Osteoblast (primary cell): ENCODE measurements around the gene PXMP4. TPM values are rescaled to one million over a fixed set of nuclear protein-coding genes. Genes with fewer than 3 reads are reported as not detected.

Source experiments
- DNase-seq: peaks from one replicate; pipeline ENCODE4 v3.0.0; 2011; ENCODE audit warnings: low spot score, mixed read lengths; ENCODE audit not compliant: insufficient read length; ENCODE audit errors: missing footprints
- H2AFZ ChIP-seq: 2 replicates; pipeline ENCODE4 v1.6.0; 2011; ENCODE audit warnings: mild to moderate bottlenecking, low read length
- H3K27ac ChIP-seq: 2 replicates; pipeline ENCODE4 v1.5.1; 2011; ENCODE audit warnings: mild to moderate bottlenecking, low read depth, low read length, moderate library complexity
- H3K27me3 ChIP-seq: 2 replicates; pipeline ENCODE4 v1.6.0; 2012; ENCODE audit warnings: mild to moderate bottlenecking, control low read depth, inconsistent platforms, low read length, moderate library complexity; ENCODE audit not compliant: insufficient read depth
- H3K36me3 ChIP-seq: 2 replicates; pipeline ENCODE4 v1.5.1; 2011; ENCODE audit warnings: mild to moderate bottlenecking, low read length, control low read depth, moderate library complexity; ENCODE audit not compliant: insufficient read depth
- H3K4me1 ChIP-seq: 2 replicates; pipeline ENCODE4 v1.5.1; 2011; ENCODE audit warnings: mild to moderate bottlenecking, low read length, control low read depth, moderate library complexity; ENCODE audit not compliant: insufficient read depth
- H3K4me2 ChIP-seq: 2 replicates; pipeline ENCODE4 v1.6.0; 2011; ENCODE audit warnings: mild to moderate bottlenecking, low read length; ENCODE audit not compliant: insufficient read depth
- H3K4me3 ChIP-seq: fragments of 200-600 bp; sonication (generic); 3 replicates; pipeline ENCODE4 v1.5.1; 2012; ENCODE audit warnings: mild to moderate bottlenecking, low read length, inconsistent platforms; ENCODE audit not compliant: insufficient read depth
- H3K79me2 ChIP-seq: 2 replicates; pipeline ENCODE4 v1.6.0; 2012; ENCODE audit warnings: mild to moderate bottlenecking, low read length, control low read depth, inconsistent platforms; ENCODE audit not compliant: insufficient read depth
- H3K9me3 ChIP-seq: 2 replicates; pipeline ENCODE4 v1.5.1; 2011; ENCODE audit warnings: low read depth, low read length, control low read depth
- H4K20me1 ChIP-seq: 2 replicates; pipeline ENCODE4 v1.6.0; 2012; ENCODE audit warnings: mild to moderate bottlenecking, low read length, control low read depth; ENCODE audit not compliant: insufficient read depth
- CTCF ChIP-seq: IDR thresholded peaks from 2 replicates; pipeline ENCODE4 v1.5.1; 2011; ENCODE audit warnings: mild to moderate bottlenecking, low read depth, low read length, moderate library complexity; ENCODE audit errors: extremely low read depth
- total RNA-seq: library from RNA; depleted of rRNA; stranded (reverse); fragments of >200 nt; gene quantifications from 2 replicates; pipeline ENCODE4 v1.2.3, GENCODE V29; 2012

The PXMP4 gene
- total RNA-seq = 5.1 and 6.5 TPM in 2 replicates

- Histone ChIP-seq H3K27me3 (no peaks in the 10 kb centered on the region), H2AFZ (peak within 1 kb of the TSS; percentile 97), H3K79me2 (peaks cover 7% of the 10 kb centered on the region), H3K36me3 (no peaks in the 10 kb centered on the region), H4K20me1 (no peaks in the 10 kb centered on the region), H3K27ac (peak within 1 kb of the TSS; percentile 64), H3K4me2 (peak within 1 kb of the TSS; percentile 96), H3K4me3 (peak within 1 kb of the TSS; percentile 88), H3K4me1 (peaks cover 6% of the 10 kb centered on the region), H3K9me3 (no peaks in the 10 kb centered on the region)
- DNase-seq = peak; percentile 99
- TF ChIP-seq CTCF = no peak
These were observed at the start of gene PXMP4 for GRCh38 chr20:33719989-33720709. Gene PXMP4 (minus strand): TSS chr20:33720310. CDS start chr20:33720207, 103 bp downstream.

GRCh38 chr20:33769043-33769442 lies 48.9 kb upstream of the PXMP4 start:
- Histone ChIP-seq H2AFZ (no peak overlapping the region), H3K79me2 (no peaks in the 10 kb centered on the region), H3K27me3 (no peaks in the 10 kb centered on the region), H4K20me1 (no peaks in the 10 kb centered on the region), H3K36me3 (peaks cover 8% of the 10 kb centered on the region), H3K4me1 (no peaks in the 10 kb centered on the region), H3K9me3 (no peaks in the 10 kb centered on the region), H3K4me2 (no peak overlapping the region), H3K4me3 (no peak overlapping the region), H3K27ac (no peak overlapping the region)
- TF ChIP-seq CTCF = no peak
- DNase-seq = no peak

- no peak overlapping the region for H2AFZ ChIP-seq
- no peak overlapping the region for H3K27ac ChIP-seq
- H3K4me2 ChIP-seq = no peak overlapping the region
- H4K20me1 ChIP-seq = no peaks in the 10 kb centered on the region
- no peak for DNase-seq
- H3K36me3 ChIP-seq = peaks cover 5% of the 10 kb centered on the region
- no peak for TF ChIP-seq CTCF
- H3K4me1 ChIP-seq = no peaks in the 10 kb centered on the region
- no peaks in the 10 kb centered on the region for H3K9me3 ChIP-seq
- no peak overlapping the region for H3K4me3 ChIP-seq
- H3K27me3 ChIP-seq = no peaks in the 10 kb centered on the region
- no peaks in the 10 kb centered on the region for H3K79me2 ChIP-seq
These were observed 47.6 kb upstream of the PXMP4 start for GRCh38 chr20:33767777-33768138.

- peaks cover 9% of the 10 kb centered on the region for H3K36me3 ChIP-seq
- no peaks in the 10 kb centered on the region for H3K4me1 ChIP-seq
- no peaks in the 10 kb centered on the region for H4K20me1 ChIP-seq
- H3K4me2 ChIP-seq = no peak overlapping the region
- H3K27ac ChIP-seq = no peak overlapping the region
- H2AFZ ChIP-seq = no peak overlapping the region
- no peak for DNase-seq
- no peaks in the 10 kb centered on the region for H3K9me3 ChIP-seq
- no peak overlapping the region for H3K4me3 ChIP-seq
- TF ChIP-seq CTCF = no peak
- no peaks in the 10 kb centered on the region for H3K27me3 ChIP-seq
- no peaks in the 10 kb centered on the region for H3K79me2 ChIP-seq
These were observed 46.6 kb upstream of the PXMP4 start for GRCh38 chr20:33766686-33767085.
